K562 (cell line): ENCODE data around the gene HOXD12. TPM values are rescaled to one million over a fixed set of nuclear protein-coding genes. Genes with fewer than 3 reads are reported as not detected.

ENCODE experiments used
- AFF1 ChIP-seq, 2 experiments: fragments of 450-650 bp; IDR thresholded peaks; 2 replicates each; pipeline ENCODE4 v1.6.1; 2018; ENCODE audit warnings: mild to moderate bottlenecking in 2 of 2, low read depth in 1 of 2; ENCODE audit not compliant: partially characterized antibody in 2 of 2
- E2F6 ChIP-seq, 2 experiments: IDR thresholded peaks; 2 replicates each; pipeline ENCODE4 v1.6.1; 2011; ENCODE audit warnings: borderline replicate concordance in 1 of 2, control low read depth in 1 of 2, low read depth in 1 of 2, low read length in 1 of 2, mild to moderate bottlenecking in 1 of 2, mixed read lengths in 1 of 2, moderate library complexity in 1 of 2; ENCODE audit not compliant: insufficient read depth in 1 of 2, insufficient read length in 1 of 2, poor library complexity in 1 of 2, severe bottlenecking in 1 of 2; ENCODE audit errors: extremely low read depth in 1 of 2
- MGA ChIP-seq: fragments of 450-650 bp; IDR thresholded peaks from 2 replicates; pipeline ENCODE4 v1.6.1; 2016; ENCODE audit warnings: mild to moderate bottlenecking, moderate library complexity
- VEZF1 ChIP-seq: fragments of 200-800 bp; sonication (Bioruptor generic); IDR thresholded peaks from 2 replicates; pipeline ENCODE4 v1.6.1; 2017; ENCODE audit warnings: missing genetic modification characterization, missing compliant biosample characterization
- polyA plus RNA-seq, 8 experiments: library from polyadenylated mRNA; depleted of rRNA in 4 of 8; stranded (reverse) in 5 of 8; unstranded in 3 of 8; fragments of >200 nt; fragmentation: Nextera tagmentation in 2 of 8; fragmentation: Illumina TruSeq in 1 of 8; extraction: Ambion mirVana in 2 of 8; extraction: Trizol in 1 of 8; gene quantifications; 2 replicates each; pipeline versions ENCODE4 v1.2.1 to v1.2.3, GENCODE V29; 2011 to 2014; ENCODE audit warnings: inconsistent platforms in 1 of 8, missing spikeins in 1 of 8
- total RNA-seq, 7 experiments: library from RNA; depleted of rRNA in 6 of 7; stranded (reverse); fragments of >200 nt in 6 of 7; fragmentation: Illumina TruSeq in 2 of 7; extraction: Trizol in 2 of 7; gene quantifications; 2 replicates each; pipeline versions ENCODE4 v1.2.1 to v1.2.3, GENCODE V29; 2011 to 2021; ENCODE audit warnings: low replicate concordance in 1 of 7

The HOXD12 gene
- total and polyA plus RNA-seq, 9 of the 15 experiments (the other 6 are each of a cell fraction or from before 2014, with no cell fraction given): not detected

GRCh38 chr2:176096986-176097819 is 2.4 kb upstream of the HOXD12 start (continued):
- TF ChIP-seq E2F6 (IDR thresholded peaks at IDR 0.05; ENCODE audit: borderline replicate concordance in 1 of 2, extremely low read depth in 1 of 2, insufficient read depth in 1 of 2, insufficient read length in 1 of 2, low read depth in 1 of 2, low read length in 1 of 2, poor library complexity in 1 of 2, severe bottlenecking in 1 of 2): peak; percentile 20 to 63
- TF ChIP-seq AFF1 (IDR thresholded peaks at IDR 0.05; ENCODE audit: low read depth in 1 of 2, partially characterized antibody in 2 of 2): no peak
- TF ChIP-seq VEZF1 (CRISPR knock-in tag): peak; percentile 40; the same call in 1 of the 2 replicates
- TF ChIP-seq MGA: peak; percentile 69; the same call in 1 of the 2 replicates
